KG1 (cell line): ENCODE results near the gene CALCB.
"Not testable (repeated sequence)": the region's sequence is repeated elsewhere in the genome, so short reads cannot be mapped to it uniquely, and the experiment has no call there.

ENCODE experiments used
- DNase-seq: peaks from one replicate; lab custom pipeline; 2025; lab: John Stamatoyannopoulos, UW

Gene CALCB

GRCh38 chr11:15073361-15074205, at the start of gene CALCB:
TSS of gene CALCB (plus strand) at chr11:15073593. CDS start at chr11:15074719, 1,126 bp downstream.
- DNase-seq = no peak

GRCh38 chr11:15027011-15027410, 46.4 kb upstream of the CALCB start:
- DNase-seq = no peak

GRCh38 chr11:15027956-15028355, 45.4 kb upstream of the CALCB start:
- no peak for DNase-seq

GRCh38 chr11:15028379-15028778, 45.0 kb upstream of the CALCB start:
- no peak for DNase-seq

GRCh38 chr11:15031945-15032344, 41.4 kb upstream of the CALCB start:
- not testable (repeated sequence) for DNase-seq

GRCh38 chr11:15034687-15035267, 38.6 kb upstream of the CALCB start:
- DNase-seq = no peak

- DNase-seq = no peak
Measured at GRCh38 chr11:15035283-15035682, 38.1 kb upstream of the CALCB start.

GRCh38 chr11:15038963-15039362, 34.4 kb upstream of the CALCB start:
- DNase-seq = no peak

GRCh38 chr11:15045209-15045608, 28.2 kb upstream of the CALCB start:
- no peak for DNase-seq

- no peak for DNase-seq
Measured at GRCh38 chr11:15045891-15046290, 27.5 kb upstream of the CALCB start.

- DNase-seq = not testable (repeated sequence)
Measured at GRCh38 chr11:15046673-15047072, 26.7 kb upstream of the CALCB start.

- no peak for DNase-seq
Measured at GRCh38 chr11:15048616-15049015, 24.8 kb upstream of the CALCB start.

GRCh38 chr11:15053191-15053685, 20.2 kb upstream of the CALCB start:
- no peak for DNase-seq

GRCh38 chr11:15055620-15056356, 17.6 kb upstream of the CALCB start:
- DNase-seq = no peak

- no peak for DNase-seq
Measured at GRCh38 chr11:15057329-15057728, 16.1 kb upstream of the CALCB start.

GRCh38 chr11:15059132-15059915, 14.1 kb upstream of the CALCB start:
- DNase-seq = no peak

GRCh38 chr11:15062599-15062998, 10.8 kb upstream of the CALCB start:
- DNase-seq = no peak

GRCh38 chr11:15069751-15070150, 3.6 kb upstream of the CALCB start:
- not testable (repeated sequence) for DNase-seq

- DNase-seq = no peak
Measured at GRCh38 chr11:15071556-15072255, 1.7 kb upstream of the CALCB start.

GRCh38 chr11:15072551-15073143, 746 bp upstream of the CALCB start:
- DNase-seq = no peak
